Adipose tissue (tissue), 3 donors: ENCODE measurements around the gene BUB1. TPM values are rescaled to one million over a fixed set of nuclear protein-coding genes. Genes with fewer than 3 reads are reported as not detected.
"Not testable (repeated sequence)": the region's sequence is repeated elsewhere in the genome, so short reads cannot be mapped to it uniquely, and the experiment has no call there.

Source experiments
- H3K27ac ChIP-seq: one replicate; pipeline ENCODE4 v1.5.1; 2013; ENCODE audit warnings: low read depth, low read length
- WGBS, 3 donors: extraction: QIAGEN DNeasy Blood & Tissue Kit; methylation state at CpG; one replicate each; pipeline ENCODE4 v1.1.7; 2013; 5-methylcytosine and 5-hydroxymethylcytosine counted together
- polyA plus RNA-seq, 3 donors: library from polyadenylated mRNA; stranded (reverse); fragments of 200-250 nt; gene quantifications; one replicate each; pipeline ENCODE4 v1.2.3, GENCODE V29; 2013
- donor health status: healthy with polysubstance abuse.
- donor health status: Bipolar disorder and iron deficiency.
- donor health status: healthy.

The BUB1 gene
- polyA plus RNA-seq, 3 donors, result 0.12 to 0.26 (median 0.22) TPM

GRCh38 chr2:110669079-110669478 lies 8.8 kb downstream of the BUB1 start:
- WGBS, 3 donors, result 81 to 100% (median 97%) methylated on average over 1 of the region's 1 CpG

GRCh38 chr2:110667071-110667470 lies 10.8 kb downstream of the BUB1 start:
- WGBS, 3 donors, result 59 to 74% (median 63%) methylated on average over 3 of the region's 3 CpGs

More at GRCh38 chr2:110669079-110669478, 8.8 kb downstream of the BUB1 start:
- no peak overlapping the region for H3K27ac ChIP-seq

GRCh38 chr2:110664135-110664534 lies 13.7 kb downstream of the BUB1 start:
- 74 to 94% (median 84%) methylated on average over 2 of the region's 2 CpGs for WGBS, 3 donors
- no peak overlapping the region for H3K27ac ChIP-seq

More at GRCh38 chr2:110667071-110667470, 10.8 kb downstream of the BUB1 start:
- H3K27ac ChIP-seq, result no peak overlapping the region

- no peak overlapping the region for H3K27ac ChIP-seq
- 96 to 100% (median 98%) methylated on average over 2 of the region's 2 CpGs for WGBS, 3 donors
Observed at GRCh38 chr2:110662560-110662959, 15.3 kb downstream of the BUB1 start.

GRCh38 chr2:110660558-110660957 lies 17.3 kb downstream of the BUB1 start:
- WGBS, 3 donors, result 97 to 99% (median 97%) methylated on average over 3 of the region's 3 CpGs
- no peak overlapping the region for H3K27ac ChIP-seq

GRCh38 chr2:110659248-110659647 lies 18.6 kb downstream of the BUB1 start:
- no peak overlapping the region for H3K27ac ChIP-seq
- 90 to 93% (median 92%) methylated on average over 2 of the region's 2 CpGs for WGBS, 3 donors

GRCh38 chr2:110657724-110658305 lies 20.0 kb downstream of the BUB1 start:
- no peak overlapping the region for H3K27ac ChIP-seq
- WGBS, 3 donors, result 32 to 91% (median 89%) methylated on average over 3 of the region's 3 CpGs

GRCh38 chr2:110655701-110656100 lies 22.2 kb downstream of the BUB1 start:
- WGBS, 3 donors, result 78 to 99% (median 83%) methylated on average over 2 of the region's 2 CpGs
- no peak overlapping the region for H3K27ac ChIP-seq

- WGBS, 3 donors, result 97 to 99% (median 98%) methylated on average over 3 of the region's 3 CpGs
- no peak overlapping the region for H3K27ac ChIP-seq
Observed at GRCh38 chr2:110653861-110654260, 24.0 kb downstream of the BUB1 start.

GRCh38 chr2:110650346-110650745 lies 27.5 kb downstream of the BUB1 start:
- H3K27ac ChIP-seq, result no peak overlapping the region
- WGBS, 3 donors, result 96 to 97% (median 96%) methylated on average over 4 of the region's 4 CpGs

GRCh38 chr2:110647777-110648176 lies 30.1 kb downstream of the BUB1 start:
- WGBS, 3 donors, result 92 to 97% (median 96%) methylated on average over 3 of the region's 3 CpGs
- no peak overlapping the region for H3K27ac ChIP-seq

- H3K27ac ChIP-seq, result no peak overlapping the region
- 96 to 98% (median 97%) methylated on average over 2 of the region's 2 CpGs for WGBS, 3 donors
Observed at GRCh38 chr2:110645616-110646015, 32.2 kb downstream of the BUB1 start.

- WGBS, 3 donors, result 98 to 100% (median 98%) methylated on average over 3 of the region's 3 CpGs
- H3K27ac ChIP-seq, result no peak overlapping the region
Observed at GRCh38 chr2:110644357-110644756, 33.5 kb downstream of the BUB1 start.

- no peak overlapping the region for H3K27ac ChIP-seq
Observed at GRCh38 chr2:110642360-110642759, 35.5 kb downstream of the BUB1 start.

GRCh38 chr2:110639972-110640371 lies 37.9 kb downstream of the BUB1 start:
- H3K27ac ChIP-seq, result no peak overlapping the region
- 80 to 87% (median 87%) methylated on average over 3 of the region's 3 CpGs for WGBS, 3 donors

- WGBS, 3 donors, result 93% methylated on average over 4 of the region's 4 CpGs
- no peak overlapping the region for H3K27ac ChIP-seq
Observed at GRCh38 chr2:110638952-110639695, 38.7 kb downstream of the BUB1 start.

GRCh38 chr2:110638004-110638403 lies 39.9 kb downstream of the BUB1 start:
- 96 to 100% (median 100%) methylated on average over 1 of the region's 1 CpG for WGBS, 3 donors
- H3K27ac ChIP-seq, result no peak overlapping the region

GRCh38 chr2:110637093-110637492 lies 40.8 kb downstream of the BUB1 start:
- H3K27ac ChIP-seq, result no peak overlapping the region
- WGBS, 3 donors, result 74 to 89% (median 78%) methylated on average over 1 of the region's 1 CpG

- not testable (repeated sequence) for H3K27ac ChIP-seq
- WGBS, 3 donors, result 93 to 100% (median 98%) methylated on average over 3 of the region's 4 CpGs
Observed at GRCh38 chr2:110635949-110636628, 41.8 kb downstream of the BUB1 start.
